ENCODE data around the gene TUBB1.

TUBB1 gene

DNA sequence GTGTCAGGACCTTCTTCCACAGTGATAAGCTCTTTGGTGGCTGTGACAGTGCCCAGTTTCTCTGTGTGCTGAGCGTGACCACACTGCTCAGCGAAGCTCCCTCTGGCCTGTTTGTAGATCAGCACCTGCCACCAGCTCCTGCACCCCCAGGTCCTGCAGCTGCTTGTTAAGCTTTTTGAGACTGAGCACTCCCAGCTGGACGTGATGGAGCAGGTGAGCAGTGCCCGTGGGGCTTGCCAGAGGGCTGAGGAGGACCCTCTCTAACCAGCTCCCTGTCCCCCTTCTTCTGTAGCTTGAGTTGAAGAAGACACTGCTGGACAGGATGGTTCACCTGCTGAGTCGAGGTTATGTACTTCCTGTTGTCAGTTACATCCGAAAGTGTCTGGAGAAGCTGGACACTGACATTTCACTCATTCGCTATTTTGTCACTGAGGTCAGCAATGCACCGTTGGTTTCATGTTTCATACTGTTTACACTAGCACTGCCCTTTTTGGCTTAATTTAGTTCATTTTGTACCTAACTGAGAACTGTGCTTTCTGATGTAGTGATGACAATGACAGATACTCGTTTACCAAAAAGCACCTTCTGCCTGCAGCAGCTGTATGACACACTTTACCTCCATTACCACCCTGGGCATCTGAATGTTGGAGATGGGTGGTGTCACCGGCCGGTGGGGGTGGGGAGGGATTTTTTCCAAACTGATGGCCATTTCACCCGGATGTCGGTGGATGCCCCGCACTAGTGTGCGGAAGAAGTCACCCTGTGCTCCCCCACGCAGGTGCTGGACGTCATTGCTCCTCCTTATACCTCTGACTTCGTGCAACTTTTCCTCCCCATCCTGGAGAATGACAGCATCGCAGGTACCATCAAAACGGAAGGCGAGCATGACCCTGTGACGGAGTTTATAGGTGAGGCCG lies 25.6 kb upstream of the TUBB1 start:
- TF ChIP-seq, protein P1, sequence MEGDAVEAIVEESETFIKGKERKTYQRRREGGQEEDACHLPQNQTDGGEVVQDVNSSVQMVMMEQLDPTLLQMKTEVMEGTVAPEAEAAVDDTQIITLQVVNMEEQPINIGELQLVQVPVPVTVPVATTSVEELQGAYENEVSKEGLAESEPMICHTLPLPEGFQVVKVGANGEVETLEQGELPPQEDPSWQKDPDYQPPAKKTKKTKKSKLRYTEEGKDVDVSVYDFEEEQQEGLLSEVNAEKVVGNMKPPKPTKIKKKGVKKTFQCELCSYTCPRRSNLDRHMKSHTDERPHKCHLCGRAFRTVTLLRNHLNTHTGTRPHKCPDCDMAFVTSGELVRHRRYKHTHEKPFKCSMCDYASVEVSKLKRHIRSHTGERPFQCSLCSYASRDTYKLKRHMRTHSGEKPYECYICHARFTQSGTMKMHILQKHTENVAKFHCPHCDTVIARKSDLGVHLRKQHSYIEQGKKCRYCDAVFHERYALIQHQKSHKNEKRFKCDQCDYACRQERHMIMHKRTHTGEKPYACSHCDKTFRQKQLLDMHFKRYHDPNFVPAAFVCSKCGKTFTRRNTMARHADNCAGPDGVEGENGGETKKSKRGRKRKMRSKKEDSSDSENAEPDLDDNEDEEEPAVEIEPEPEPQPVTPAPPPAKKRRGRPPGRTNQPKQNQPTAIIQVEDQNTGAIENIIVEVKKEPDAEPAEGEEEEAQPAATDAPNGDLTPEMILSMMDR (IDR thresholded peaks at IDR 0.05; ENCODE audit: extremely low read depth, insufficient read depth, missing control alignments) = no peak
- DNase-seq (ENCODE audit: low spot score) = no peak
- in situ Hi-C loops (cut with MboI; ENCODE audit: low pct_unique_long_range_greater_than_20kb, low sequenced_read_pairs, unreplicated experiment) = no loop called here

DNA sequence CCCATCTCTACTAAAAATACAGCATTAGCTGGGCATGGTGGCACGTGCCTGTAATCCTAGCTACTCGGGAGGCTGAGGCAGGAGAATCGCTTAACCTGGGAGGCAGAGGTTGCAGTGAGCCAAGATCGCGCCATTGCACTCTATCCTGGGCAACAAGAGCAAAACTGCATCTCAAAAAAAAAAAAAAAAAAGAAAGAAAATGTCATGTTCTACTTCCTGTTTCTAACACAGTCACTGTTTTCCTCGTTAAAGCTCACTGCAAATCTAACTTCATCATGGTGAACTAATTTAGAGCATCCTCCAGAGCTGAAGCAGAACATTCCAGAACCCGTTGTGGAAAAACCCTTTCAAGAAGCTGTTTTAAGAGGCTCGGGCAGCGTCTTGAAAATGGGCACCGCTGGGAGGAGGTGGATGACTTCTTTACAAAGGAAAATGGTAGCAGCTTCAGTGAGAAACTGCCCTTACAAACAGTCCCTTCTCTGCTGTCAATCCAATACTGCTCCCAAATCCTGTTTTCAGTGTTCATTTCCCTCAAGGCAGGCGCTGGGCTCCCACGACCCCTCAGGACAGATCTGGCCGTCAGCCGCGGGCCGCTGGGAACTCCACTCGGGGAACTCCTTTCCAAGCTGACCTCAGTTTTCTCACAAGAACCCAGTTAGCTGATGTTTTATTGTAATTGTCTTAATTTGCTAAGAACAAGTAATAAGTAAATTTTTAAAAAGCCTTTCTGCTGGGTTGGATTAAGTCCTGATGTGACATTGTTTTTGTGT lies 24.7 kb upstream of the TUBB1 start:
- in situ Hi-C loops (cut with MboI; ENCODE audit: low pct_unique_long_range_greater_than_20kb, low sequenced_read_pairs, unreplicated experiment) = no loop called here
- TF ChIP-seq, protein P1 (IDR thresholded peaks at IDR 0.05; ENCODE audit: extremely low read depth, insufficient read depth, missing control alignments) = no peak
- no peak for DNase-seq (ENCODE audit: low spot score)

DNA sequence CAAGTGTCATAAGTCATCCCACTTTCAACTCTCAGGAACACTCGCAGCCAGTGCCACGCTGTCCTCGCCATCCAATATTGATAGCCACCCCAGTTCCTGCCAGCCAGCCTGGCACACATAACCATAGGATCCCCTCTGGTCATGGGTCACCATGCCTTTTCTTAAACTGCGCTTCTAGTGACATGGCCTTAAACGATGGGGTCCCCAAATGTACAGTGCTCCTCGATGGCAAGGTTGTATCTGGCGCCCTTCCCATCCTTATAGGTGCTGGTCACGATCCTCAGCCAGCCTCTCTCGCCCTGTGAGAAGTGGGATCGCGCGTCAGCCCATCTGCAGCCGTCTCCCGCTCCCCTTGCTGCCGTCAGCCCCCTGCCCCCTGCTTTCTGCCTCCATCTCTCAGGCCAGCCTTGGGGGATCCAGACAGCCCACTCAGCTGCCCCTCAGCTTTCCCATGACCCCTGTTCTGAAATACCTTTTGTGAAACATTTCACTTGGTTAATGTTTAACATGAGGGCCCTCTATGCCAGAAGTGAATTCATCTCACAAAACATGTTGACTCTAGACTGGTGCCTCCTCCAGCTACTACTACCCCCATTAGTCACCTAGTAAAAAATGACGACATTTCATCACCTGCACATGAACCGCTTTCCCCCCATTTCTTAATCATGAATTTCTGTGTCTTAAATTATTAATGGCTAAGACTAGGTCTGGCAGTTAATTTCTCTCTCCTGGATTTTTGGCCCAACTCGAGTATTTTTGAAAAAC lies 23.6 kb upstream of the TUBB1 start:
- no peak for DNase-seq (ENCODE audit: low spot score)
- in situ Hi-C loops (cut with MboI; ENCODE audit: low pct_unique_long_range_greater_than_20kb, low sequenced_read_pairs, unreplicated experiment) = no loop called here
- TF ChIP-seq, protein P1 (IDR thresholded peaks at IDR 0.05; ENCODE audit: extremely low read depth, insufficient read depth, missing control alignments) = no peak

DNA sequence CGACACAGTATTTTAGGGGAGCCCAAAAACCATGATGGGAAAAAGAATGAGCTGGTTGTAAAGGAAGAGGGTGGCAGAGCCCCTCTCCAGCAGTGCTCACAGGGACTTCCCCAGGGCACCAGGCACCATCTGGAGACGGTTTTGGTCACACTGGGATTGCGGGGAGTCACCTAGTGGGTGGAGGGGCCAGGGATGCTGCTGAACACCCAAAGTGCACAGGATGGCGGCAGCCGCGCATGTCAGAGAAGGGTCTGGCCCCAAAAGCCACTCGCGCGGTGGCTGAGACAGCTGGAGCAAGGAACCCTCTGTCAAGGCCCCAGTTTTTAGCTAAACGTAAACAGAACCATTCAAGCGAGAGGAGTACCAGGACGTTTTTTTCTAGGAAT lies 23.0 kb upstream of the TUBB1 start:
- TF ChIP-seq, protein P1 (IDR thresholded peaks at IDR 0.05; ENCODE audit: extremely low read depth, insufficient read depth, missing control alignments) = no peak
- in situ Hi-C loops (cut with MboI; ENCODE audit: low pct_unique_long_range_greater_than_20kb, low sequenced_read_pairs, unreplicated experiment) = no loop called here

DNA sequence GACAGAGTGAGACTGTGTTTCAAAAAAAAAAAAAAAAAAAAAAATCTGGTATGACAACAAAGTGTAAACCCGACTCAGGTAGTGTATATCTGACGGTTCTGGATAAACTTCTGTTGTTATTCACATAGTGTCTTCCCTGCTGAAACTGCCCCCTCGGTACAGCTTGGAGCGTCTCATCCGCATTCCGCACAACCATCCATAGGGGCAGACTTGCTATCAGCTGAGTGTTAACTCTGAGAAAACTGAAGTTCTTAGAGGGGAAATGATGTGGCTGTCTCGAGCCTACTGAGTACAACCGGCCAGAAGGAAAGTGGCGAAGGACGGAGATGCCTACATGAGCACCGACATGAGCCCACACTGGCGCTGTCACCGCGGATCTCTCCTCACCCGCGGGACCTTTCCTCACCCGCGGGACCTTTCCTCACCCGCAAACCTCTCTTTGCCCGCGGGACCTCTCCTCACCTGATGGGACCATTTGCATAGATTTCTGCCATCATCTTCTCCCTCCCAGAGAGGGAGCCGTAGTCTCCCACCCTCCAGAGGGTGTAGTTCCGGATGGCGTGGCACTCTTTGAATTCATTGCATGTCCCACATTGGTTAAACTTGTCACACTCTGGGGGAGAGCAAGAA lies 22.0 kb upstream of the TUBB1 start:
- in situ Hi-C loops (cut with MboI; ENCODE audit: low pct_unique_long_range_greater_than_20kb, low sequenced_read_pairs, unreplicated experiment) = no loop called here
- TF ChIP-seq, protein P1 (IDR thresholded peaks at IDR 0.05; ENCODE audit: extremely low read depth, insufficient read depth, missing control alignments) = no peak
- DNase-seq (ENCODE audit: low spot score) = no peak

More for the DNA sequence above, 23.0 kb upstream of the TUBB1 start:
- DNase-seq (ENCODE audit: low spot score) = no peak

DNA sequence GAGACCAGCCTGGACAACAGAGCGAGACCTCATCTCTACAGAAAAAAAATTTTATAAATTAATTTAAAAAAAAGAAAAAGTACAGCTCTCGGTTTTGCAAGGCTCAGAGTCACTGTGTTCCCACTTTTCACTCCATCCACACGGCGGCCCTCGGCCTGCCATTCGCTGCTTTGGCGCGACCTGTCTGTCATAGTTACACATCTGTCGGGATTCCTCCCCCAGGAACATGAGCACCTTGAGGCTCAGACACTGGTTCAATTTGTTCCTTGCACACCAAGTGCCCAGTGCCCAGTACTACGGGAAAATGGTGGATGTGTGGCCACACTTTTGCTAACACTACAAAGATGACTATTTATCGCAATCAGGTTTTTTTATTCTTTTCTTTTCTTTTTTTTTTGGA lies 20.6 kb upstream of the TUBB1 start:
- TF ChIP-seq, protein P1 (IDR thresholded peaks at IDR 0.05; ENCODE audit: extremely low read depth, insufficient read depth, missing control alignments) = no peak
- in situ Hi-C loops (cut with MboI; ENCODE audit: low pct_unique_long_range_greater_than_20kb, low sequenced_read_pairs, unreplicated experiment) = no loop called here
- DNase-seq (ENCODE audit: low spot score) = no peak

Data from GM13977 (cell line).